GM12878 (cell line): ENCODE measurements around the gene SRRM2.

ENCODE experiments used
- CTCF ChIP-seq, 3 experiments: IDR thresholded peaks in 2 of 3; conservative IDR thresholded peaks in 1 of 3; 2 replicates each; pipeline ENCODE4 v1.5.1; 2011; ENCODE audit warnings: low read depth in 3 of 3, low read length in 3 of 3, mild to moderate bottlenecking in 3 of 3, control low read depth in 2 of 3, moderate library complexity in 2 of 3, inconsistent platforms in 1 of 3, mixed read lengths in 1 of 3; ENCODE audit not compliant: control insufficient read depth in 2 of 3, insufficient read depth in 1 of 3; ENCODE audit errors: extremely low read depth in 1 of 3
- RCOR1 ChIP-seq: conservative IDR thresholded peaks from 2 replicates; pipeline ENCODE4 v1.6.1; 2012; ENCODE audit warnings: low read depth, low read length, improper control_type of control experiment
- TF ChIP-seq, protein P1 (sequence below): fragments of 450-650 bp; formaldehyde crosslinking; IDR thresholded peaks from 2 replicates; pipeline ENCODE4 v1.4.0; 2020; ENCODE audit warnings: mild to moderate bottlenecking, moderate library complexity

- TF ChIP-seq CTCF (IDR thresholded peaks at IDR 0.05 in 2 of 3, conservative IDR thresholded peaks at IDR 0.05 in 1 of 3; ENCODE audit: control insufficient read depth in 2 of 3, extremely low read depth in 1 of 3, insufficient read depth in 1 of 3, low read depth in 3 of 3, low read length in 3 of 3), result no peak
- TF ChIP-seq RCOR1, result no peak
- TF ChIP-seq, protein P1, sequence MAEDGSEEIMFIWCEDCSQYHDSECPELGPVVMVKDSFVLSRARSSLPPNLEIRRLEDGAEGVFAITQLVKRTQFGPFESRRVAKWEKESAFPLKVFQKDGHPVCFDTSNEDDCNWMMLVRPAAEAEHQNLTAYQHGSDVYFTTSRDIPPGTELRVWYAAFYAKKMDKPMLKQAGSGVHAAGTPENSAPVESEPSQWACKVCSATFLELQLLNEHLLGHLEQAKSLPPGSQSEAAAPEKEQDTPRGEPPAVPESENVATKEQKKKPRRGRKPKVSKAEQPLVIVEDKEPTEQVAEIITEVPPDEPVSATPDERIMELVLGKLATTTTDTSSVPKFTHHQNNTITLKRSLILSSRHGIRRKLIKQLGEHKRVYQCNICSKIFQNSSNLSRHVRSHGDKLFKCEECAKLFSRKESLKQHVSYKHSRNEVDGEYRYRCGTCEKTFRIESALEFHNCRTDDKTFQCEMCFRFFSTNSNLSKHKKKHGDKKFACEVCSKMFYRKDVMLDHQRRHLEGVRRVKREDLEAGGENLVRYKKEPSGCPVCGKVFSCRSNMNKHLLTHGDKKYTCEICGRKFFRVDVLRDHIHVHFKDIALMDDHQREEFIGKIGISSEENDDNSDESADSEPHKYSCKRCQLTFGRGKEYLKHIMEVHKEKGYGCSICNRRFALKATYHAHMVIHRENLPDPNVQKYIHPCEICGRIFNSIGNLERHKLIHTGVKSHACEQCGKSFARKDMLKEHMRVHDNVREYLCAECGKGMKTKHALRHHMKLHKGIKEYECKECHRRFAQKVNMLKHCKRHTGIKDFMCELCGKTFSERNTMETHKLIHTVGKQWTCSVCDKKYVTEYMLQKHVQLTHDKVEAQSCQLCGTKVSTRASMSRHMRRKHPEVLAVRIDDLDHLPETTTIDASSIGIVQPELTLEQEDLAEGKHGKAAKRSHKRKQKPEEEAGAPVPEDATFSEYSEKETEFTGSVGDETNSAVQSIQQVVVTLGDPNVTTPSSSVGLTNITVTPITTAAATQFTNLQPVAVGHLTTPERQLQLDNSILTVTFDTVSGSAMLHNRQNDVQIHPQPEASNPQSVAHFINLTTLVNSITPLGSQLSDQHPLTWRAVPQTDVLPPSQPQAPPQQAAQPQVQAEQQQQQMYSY (CRISPR knock-in tag), result no peak
Observed at GRCh38 chr16:2779151-2779920, 26.9 kb downstream of the SRRM2 start.
